SH-SY5Y (cell line): ENCODE measurements around the gene ZNF658.
"Not testable (repeated sequence)": the region's sequence is repeated elsewhere in the genome, so short reads cannot be mapped to it uniquely, and the experiment has no call there.

ENCODE experiments used
- GATA2 ChIP-seq: IDR thresholded peaks from 2 replicates; pipeline ENCODE4 v1.6.1; 2011; ENCODE audit warnings: mild to moderate bottlenecking, low read depth, low read length
- GATA3 ChIP-seq: IDR thresholded peaks from 2 replicates; pipeline ENCODE4 v1.6.1; 2011; ENCODE audit warnings: low read depth, mild to moderate bottlenecking, low read length, moderate library complexity

Gene ZNF658

GRCh38 chr9:66900490-66901131, at the start of gene ZNF658:
Gene ZNF658 (plus strand): TSS chr9:66900725. CDS start chr9:66903562, 2,837 bp downstream.
- TF ChIP-seq GATA3, GATA2: not testable (repeated sequence)
